ENCODE measurements around the gene CDH13. TPM values are rescaled to one million over a fixed set of nuclear protein-coding genes. Genes with fewer than 3 reads are reported as not detected.

Gene CDH13
- total RNA-seq, 4 donors from 2014 or later, result 5.8 to 36.7 (median 20.4) TPM

GRCh38 chr16:83187405-83187804 lies 560.6 kb downstream of the CDH13 start:
- H3K9me3 ChIP-seq, result no peaks in the 10 kb centered on the region
- TF ChIP-seq, protein P1, sequence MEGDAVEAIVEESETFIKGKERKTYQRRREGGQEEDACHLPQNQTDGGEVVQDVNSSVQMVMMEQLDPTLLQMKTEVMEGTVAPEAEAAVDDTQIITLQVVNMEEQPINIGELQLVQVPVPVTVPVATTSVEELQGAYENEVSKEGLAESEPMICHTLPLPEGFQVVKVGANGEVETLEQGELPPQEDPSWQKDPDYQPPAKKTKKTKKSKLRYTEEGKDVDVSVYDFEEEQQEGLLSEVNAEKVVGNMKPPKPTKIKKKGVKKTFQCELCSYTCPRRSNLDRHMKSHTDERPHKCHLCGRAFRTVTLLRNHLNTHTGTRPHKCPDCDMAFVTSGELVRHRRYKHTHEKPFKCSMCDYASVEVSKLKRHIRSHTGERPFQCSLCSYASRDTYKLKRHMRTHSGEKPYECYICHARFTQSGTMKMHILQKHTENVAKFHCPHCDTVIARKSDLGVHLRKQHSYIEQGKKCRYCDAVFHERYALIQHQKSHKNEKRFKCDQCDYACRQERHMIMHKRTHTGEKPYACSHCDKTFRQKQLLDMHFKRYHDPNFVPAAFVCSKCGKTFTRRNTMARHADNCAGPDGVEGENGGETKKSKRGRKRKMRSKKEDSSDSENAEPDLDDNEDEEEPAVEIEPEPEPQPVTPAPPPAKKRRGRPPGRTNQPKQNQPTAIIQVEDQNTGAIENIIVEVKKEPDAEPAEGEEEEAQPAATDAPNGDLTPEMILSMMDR (IDR thresholded peaks at IDR 0.05 in 4 of 5, conservative IDR thresholded peaks at IDR 0.05 in 1 of 5), result no peak
- no peak for TF ChIP-seq POLR2A (IDR thresholded peaks at IDR 0.05)
- H3K27me3 ChIP-seq, result no peaks in the 10 kb centered on the region
- no peaks in the 10 kb centered on the region for H3K4me1 ChIP-seq
- H3K27ac ChIP-seq, result no peak overlapping the region
- in situ Hi-C loops (cut with MboI; ENCODE audit: low sequenced_read_pairs in 4 of 4), result no loop called here
- no peak overlapping the region for H3K4me3 ChIP-seq
- no peaks in the 10 kb centered on the region for H3K36me3 ChIP-seq
- ATAC-seq (no peak), DNase-seq (no peak)
- intact Hi-C loops (cut with DNase I; ENCODE audit: low total_unique reads), result no loop called here

- no peak for TF ChIP-seq POLR2A (IDR thresholded peaks at IDR 0.05)
- TF ChIP-seq, protein P1 (IDR thresholded peaks at IDR 0.05 in 4 of 5, conservative IDR thresholded peaks at IDR 0.05 in 1 of 5), result no peak
- H3K9me3 ChIP-seq, result no peaks in the 10 kb centered on the region
- no peak for DNase-seq
- H3K27ac ChIP-seq, result no peak overlapping the region
- no peaks in the 10 kb centered on the region for H3K4me1 ChIP-seq
- ATAC-seq, result no peak
- H3K36me3 ChIP-seq, result no peaks in the 10 kb centered on the region
- intact Hi-C loops (cut with DNase I; ENCODE audit: low total_unique reads) (no loop called here), in situ Hi-C loops (cut with MboI; ENCODE audit: low sequenced_read_pairs in 4 of 4) (no loop called here)
- H3K27me3 ChIP-seq, result no peaks in the 10 kb centered on the region
- no peak overlapping the region for H3K4me3 ChIP-seq
Measured at GRCh38 chr16:83196796-83197195, 570.0 kb downstream of the CDH13 start.

GRCh38 chr16:83197450-83197849 lies 570.7 kb downstream of the CDH13 start:
- no peak for TF ChIP-seq POLR2A (IDR thresholded peaks at IDR 0.05)
- TF ChIP-seq, protein P1 (IDR thresholded peaks at IDR 0.05 in 4 of 5, conservative IDR thresholded peaks at IDR 0.05 in 1 of 5), result no peak
- no peak overlapping the region for H3K4me3 ChIP-seq
- no peaks in the 10 kb centered on the region for H3K4me1 ChIP-seq
- in situ Hi-C loops (cut with MboI; ENCODE audit: low sequenced_read_pairs in 4 of 4) (no loop called here), intact Hi-C loops (cut with DNase I; ENCODE audit: low total_unique reads) (no loop called here)
- H3K9me3 ChIP-seq, result no peaks in the 10 kb centered on the region
- H3K27ac ChIP-seq, result no peak overlapping the region
- ATAC-seq (no peak), DNase-seq (no peak)
- H3K27me3 ChIP-seq, result no peaks in the 10 kb centered on the region
- no peaks in the 10 kb centered on the region for H3K36me3 ChIP-seq

DNA sequence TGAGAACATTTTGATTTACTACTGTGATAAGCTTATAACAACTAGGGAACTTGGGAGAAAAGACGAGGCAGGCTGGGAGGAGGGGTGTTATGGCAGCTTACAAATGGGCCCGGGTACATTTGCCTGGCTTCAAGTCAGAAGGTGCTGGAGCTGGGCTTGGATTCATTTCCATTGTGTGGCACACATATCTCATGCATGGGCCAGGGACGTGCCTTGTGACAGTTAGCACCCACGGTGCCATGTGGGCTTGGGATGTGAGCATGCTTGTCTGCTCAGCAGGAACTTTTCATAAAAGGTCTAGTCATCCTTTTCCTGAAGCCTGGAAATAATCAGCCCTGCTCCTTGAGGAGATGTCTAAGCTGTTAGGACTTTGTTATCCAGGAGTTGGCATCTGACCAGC lies 572.2 kb downstream of the CDH13 start:
- H3K36me3 ChIP-seq, result no peaks in the 10 kb centered on the region
- no peak overlapping the region for H3K4me3 ChIP-seq
- H3K9me3 ChIP-seq, result no peaks in the 10 kb centered on the region
- TF ChIP-seq POLR2A (IDR thresholded peaks at IDR 0.05), result no peak
- TF ChIP-seq, protein P1 (IDR thresholded peaks at IDR 0.05 in 4 of 5, conservative IDR thresholded peaks at IDR 0.05 in 1 of 5), result no peak
- no peaks in the 10 kb centered on the region for H3K4me1 ChIP-seq
- intact Hi-C loops (cut with DNase I; ENCODE audit: low total_unique reads) (no loop called here), in situ Hi-C loops (cut with MboI; ENCODE audit: low sequenced_read_pairs in 4 of 4) (no loop called here)
- H3K27ac ChIP-seq, result no peak overlapping the region
- DNase-seq, result no peak
- no peak for ATAC-seq
- H3K27me3 ChIP-seq, result no peaks in the 10 kb centered on the region
